Right cardiac atrium (tissue), 5 donors: ENCODE measurements around the gene ZNF611. TPM values are rescaled to one million over a fixed set of nuclear protein-coding genes. Genes with fewer than 3 reads are reported as not detected.
"Not testable (repeated sequence)": the region's sequence is repeated elsewhere in the genome, so short reads cannot be mapped to it uniquely, and the experiment has no call there.

Source experiments
- ATAC-seq, 2 donors: fragments of 200-7000 bp; cut with Tn5 transposase; one replicate each; pipeline versions ENCODE4 v1.8.0 to v1.9.1; 2020; ENCODE audit warnings: moderate library complexity in 2 of 2, mild to moderate bottlenecking in 1 of 2
- DNase-seq, 3 donors: peaks; one replicate each; pipeline ENCODE4 v3.0.0-alpha.2; 2020
- H3K27ac ChIP-seq: one replicate; pipeline ENCODE4 v1.5.1; 2013; ENCODE audit warnings: mild to moderate bottlenecking, low read length, control low read depth, moderate library complexity
- H3K27me3 ChIP-seq: one replicate; pipeline ENCODE4 v1.6.1; 2013; ENCODE audit not compliant: control insufficient read depth, insufficient read depth
- H3K4me1 ChIP-seq: one replicate; pipeline ENCODE4 v1.6.1; 2013; ENCODE audit warnings: low read length; ENCODE audit not compliant: control insufficient read depth, insufficient read depth
- H3K4me3 ChIP-seq: one replicate; pipeline ENCODE4 v1.5.1; 2013; ENCODE audit warnings: low read length, control low read depth
- H3K9me3 ChIP-seq: one replicate; pipeline ENCODE4 v1.6.1; 2013; ENCODE audit warnings: low read length; ENCODE audit not compliant: control insufficient read depth
- WGBS: extraction: QIAGEN DNeasy Blood & Tissue Kit; methylation state at CpG from one replicate; pipeline ENCODE4 v1.1.7; 2013; 5-methylcytosine and 5-hydroxymethylcytosine counted together
- intact Hi-C, 4 donors: fragments of 100-400 bp; cut with DNase I; formaldehyde crosslinking; loops; one replicate each; pipeline versions ENCODE4 v1.11.0 to v1.14.0; 2022 to 2023
- polyA plus RNA-seq: library from polyadenylated mRNA; stranded (reverse); fragments of 200-250 nt; gene quantifications from one replicate; pipeline ENCODE4 v1.2.3, GENCODE V29; 2013
- total RNA-seq, 4 donors: library from RNA; stranded (reverse); fragmentation: NEBNext Ultra II Directional; extraction: Animal tissue kit (Norgen Biotek cat#: 25700); gene quantifications; one replicate each; pipeline ENCODE4 v1.2.1, GENCODE V29; 2021
- donor health status: healthy with polysubstance abuse.
- donor health status: DM: no; HTN: yes; CAD: no.
- donor health status: DM: no; HTN: no; CAD: no.
- donor health status: DM: no; HTN: yes; CAD: no; lungs with severe emphysema.
- donor health status: DM: yes; HTN: yes; CAD: no.

ZNF611 gene
- total and polyA plus RNA-seq, 5 donors = 5.9 to 12.1 (median 8.9) TPM

- intact Hi-C loops, ATAC-seq, DNase-seq, H3K4me3 ChIP-seq, H3K4me1 ChIP-seq, H3K9me3 ChIP-seq, H3K27me3 ChIP-seq, H3K27ac ChIP-seq: not testable (repeated sequence)
- WGBS = 34% methylated on average over 7 of the region's 7 CpGs
These were observed 6.5 kb upstream of the ZNF611 start for GRCh38 chr19:52741371-52741770.

- Histone ChIP-seq H3K27ac (no peak overlapping the region), H3K27me3 (no peaks in the 10 kb centered on the region), H3K4me3 (no peak overlapping the region), H3K9me3 (no peaks in the 10 kb centered on the region), H3K4me1 (no peaks in the 10 kb centered on the region)
- no peak for ATAC-seq
- 89% methylated on average over 14 of the region's 14 CpGs for WGBS
- intact Hi-C loops = no loop called here
- no peak for DNase-seq
These were observed 4.7 kb upstream of the ZNF611 start for GRCh38 chr19:52739576-52739975.

GRCh38 chr19:52735734-52736133 is 890 bp upstream of the ZNF611 start:
- ATAC-seq (peak; percentile 70 to 91), DNase-seq (peak; percentile 86 to 92 (median 88))
- H3K9me3 ChIP-seq = no peaks in the 10 kb centered on the region
- no peak overlapping the region for H3K4me3 ChIP-seq
- H3K4me1 ChIP-seq = peaks cover 4% of the 10 kb centered on the region
- WGBS = 44% methylated on average over 18 of the region's 18 CpGs
- intact Hi-C loops = no loop called here
- H3K27ac ChIP-seq = peak overlapping the region; percentile 85
- no peaks in the 10 kb centered on the region for H3K27me3 ChIP-seq

GRCh38 chr19:52734331-52734892 is 432 bp downstream of the ZNF611 start:
- intact Hi-C loops = no loop called here
- peak overlapping the region; percentile 87 for H3K4me3 ChIP-seq
- no peaks in the 10 kb centered on the region for H3K27me3 ChIP-seq
- peak overlapping the region; percentile 81 for H3K27ac ChIP-seq
- no peaks in the 10 kb centered on the region for H3K9me3 ChIP-seq
- WGBS = under 1% methylated on average over 38 of the region's 39 CpGs
- peak; percentile 31 to 69 (median 68) for DNase-seq
- ATAC-seq = peak; percentile 32 to 40
- peaks cover 4% of the 10 kb centered on the region for H3K4me1 ChIP-seq

- H3K27me3 ChIP-seq, intact Hi-C loops, H3K27ac ChIP-seq, H3K4me1 ChIP-seq, H3K4me3 ChIP-seq, H3K9me3 ChIP-seq, ATAC-seq, DNase-seq: not testable (repeated sequence)
- 94% methylated on average over 16 of the region's 16 CpGs for WGBS
These were observed 8.8 kb downstream of the ZNF611 start for GRCh38 chr19:52726051-52726450.

- no peak for DNase-seq
- H3K27me3 ChIP-seq = no peaks in the 10 kb centered on the region
- H3K4me3 ChIP-seq = no peak overlapping the region
- H3K27ac ChIP-seq = no peak overlapping the region
- peak in 1 of 2 donors; percentile 16 for ATAC-seq
- intact Hi-C loops = no loop called here
- H3K9me3 ChIP-seq = no peaks in the 10 kb centered on the region
- 94% methylated on average over 24 of the region's 24 CpGs for WGBS
- H3K4me1 ChIP-seq = no peaks in the 10 kb centered on the region
These were observed 9.3 kb downstream of the ZNF611 start for GRCh38 chr19:52725528-52725961.

GRCh38 chr19:52724701-52725514 is 9.9 kb downstream of the ZNF611 start:
- H3K9me3 ChIP-seq = no peaks in the 10 kb centered on the region
- intact Hi-C loops = no loop called here
- no peaks in the 10 kb centered on the region for H3K4me1 ChIP-seq
- 87% methylated on average over 23 of the region's 23 CpGs for whole genome bisulfite sequencing
- no peak overlapping the region for H3K27ac ChIP-seq
- no peak overlapping the region for H3K4me3 ChIP-seq
- H3K27me3 ChIP-seq = no peaks in the 10 kb centered on the region
- no peak for DNase-seq
- peak; percentile 19 to 37 for ATAC-seq

GRCh38 chr19:52723907-52724598 is 10.8 kb downstream of the ZNF611 start:
- intact Hi-C loops, H3K4me1 ChIP-seq, DNase-seq, H3K9me3 ChIP-seq, H3K27ac ChIP-seq, H3K4me3 ChIP-seq, ATAC-seq, H3K27me3 ChIP-seq: not testable (repeated sequence)
- 53% methylated on average over 9 of the region's 9 CpGs for WGBS

GRCh38 chr19:52722062-52723003 is 12.5 kb downstream of the ZNF611 start:
- intact Hi-C loops = no loop called here
- 92% methylated on average over 7 of the region's 7 CpGs for WGBS
- Histone ChIP-seq H3K9me3 (no peaks in the 10 kb centered on the region), H3K27ac (no peak overlapping the region), H3K27me3 (no peaks in the 10 kb centered on the region), H3K4me3 (no peak overlapping the region), H3K4me1 (no peaks in the 10 kb centered on the region)
- no peak for ATAC-seq
- DNase-seq = no peak

GRCh38 chr19:52720541-52720940 is 14.3 kb downstream of the ZNF611 start:
- intact Hi-C loops, ATAC-seq, H3K27me3 ChIP-seq, H3K4me3 ChIP-seq, H3K4me1 ChIP-seq, H3K27ac ChIP-seq, DNase-seq, H3K9me3 ChIP-seq: not testable (repeated sequence)
- 97% methylated on average over 21 of the region's 21 CpGs for WGBS
